ENCODE data around the gene MPPE1. TPM values are rescaled to one million over a fixed set of nuclear protein-coding genes. Genes with fewer than 3 reads are reported as not detected.

MPPE1 gene
- total RNA-seq, 1 donor from 2014 or later, result 56.7 TPM

DNA sequence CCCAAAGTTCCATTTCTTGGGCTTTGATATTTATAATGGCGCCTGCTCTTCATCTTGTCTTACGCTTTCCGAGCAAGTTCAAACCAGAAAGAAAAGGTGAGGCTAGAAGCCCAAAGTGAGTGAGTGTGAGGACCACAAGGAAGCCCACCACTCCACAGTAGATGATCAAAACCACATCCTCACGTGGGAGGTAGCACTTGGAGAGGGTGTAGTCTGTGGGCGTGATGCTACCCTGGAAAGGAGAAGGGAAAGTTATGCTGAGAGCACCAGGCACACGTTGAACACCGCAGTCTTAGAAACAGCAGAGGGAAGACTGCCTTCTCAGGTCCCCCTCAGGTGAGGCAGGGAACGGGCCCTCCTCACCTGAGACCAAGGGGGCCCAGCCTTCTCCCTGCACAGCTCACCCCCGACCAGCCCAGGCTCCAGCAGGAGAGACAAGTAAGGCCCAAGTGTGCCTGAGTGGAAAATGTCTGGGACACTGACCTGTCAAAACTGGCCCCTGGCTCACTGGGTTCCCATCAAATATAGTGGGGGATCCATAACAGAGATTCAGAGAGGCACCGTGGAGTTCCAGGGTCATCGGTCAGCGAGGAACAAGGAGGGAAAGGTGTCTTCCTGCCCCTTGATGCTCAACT, 23.6 kb downstream of the MPPE1 start:
- DNase-seq (ENCODE audit: low spot score), result no peak

DNA sequence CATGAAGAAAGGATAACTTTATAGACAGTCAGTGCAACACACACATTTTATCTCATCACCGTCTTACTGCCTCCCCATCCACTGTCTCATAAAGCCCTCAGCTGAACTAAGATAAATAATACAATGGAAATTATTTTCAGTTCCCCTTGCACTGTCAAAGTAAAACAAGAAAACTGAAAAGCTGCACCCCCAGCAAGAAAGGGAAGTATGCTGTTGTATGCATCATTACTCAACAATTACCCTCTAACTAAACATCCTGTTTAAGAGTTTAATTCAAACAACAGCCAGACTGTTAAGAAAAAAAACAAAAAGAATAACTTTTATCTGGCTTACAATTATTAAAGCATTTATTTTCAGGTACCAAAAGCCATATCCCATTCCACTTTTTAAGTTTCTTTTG, 25.0 kb downstream of the MPPE1 start:
- no peak for DNase-seq (ENCODE audit: low spot score)

DNA sequence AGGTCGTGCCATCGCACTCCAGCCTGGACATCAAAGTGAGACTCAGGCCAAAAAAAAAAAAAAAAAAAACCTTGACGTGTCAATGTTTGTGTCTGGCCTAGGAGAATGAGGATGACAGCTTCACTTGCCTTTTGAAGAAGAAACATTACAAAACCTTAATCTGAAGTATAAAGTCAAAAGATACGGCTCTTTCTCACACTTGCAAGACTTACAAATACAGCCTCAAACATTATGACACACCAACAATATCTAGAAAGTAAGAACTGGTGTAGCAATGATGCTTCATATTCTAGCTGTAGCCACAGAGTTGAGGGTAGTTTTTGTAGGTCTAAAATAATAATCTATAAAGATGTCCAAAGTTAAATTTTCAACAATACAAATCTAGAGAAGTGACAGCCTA, 25.5 kb downstream of the MPPE1 start:
- DNase-seq (ENCODE audit: low spot score), result no peak

DNA sequence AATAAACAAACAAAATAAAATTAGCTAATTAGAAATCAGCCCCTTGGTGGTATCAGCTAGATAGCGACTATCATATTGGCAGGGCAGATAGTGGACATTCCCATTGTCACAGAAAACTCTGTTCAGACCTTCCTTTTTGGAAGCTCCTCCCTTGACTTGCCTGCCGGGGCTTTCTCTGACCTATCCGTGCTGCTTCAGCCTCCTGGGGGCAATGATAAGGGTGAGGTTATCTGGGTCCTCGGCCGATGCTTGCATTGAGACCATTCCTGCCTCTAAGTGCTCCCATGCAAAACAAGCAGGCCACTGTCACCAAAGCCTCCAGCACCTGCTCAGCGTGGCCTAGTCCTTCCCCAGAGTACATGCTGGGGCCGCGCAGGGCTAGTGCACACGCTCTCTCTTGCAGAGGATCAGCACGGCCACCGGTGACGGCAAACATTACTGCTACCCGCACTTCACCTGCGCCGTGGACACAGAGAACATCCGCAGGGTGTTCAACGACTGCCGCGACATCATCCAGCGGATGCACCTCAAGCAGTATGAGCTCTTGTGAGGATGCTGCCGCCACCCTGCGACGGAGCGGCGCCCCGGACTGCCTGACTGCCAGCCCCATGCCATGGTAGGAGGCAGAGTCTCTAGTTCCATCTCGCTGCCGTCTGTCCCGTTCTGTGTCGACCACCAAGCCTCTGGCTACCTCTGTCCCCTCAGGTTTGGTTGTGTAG, 27.4 kb downstream of the MPPE1 start:
- DNase-seq (ENCODE audit: low spot score), result no peak

DNA sequence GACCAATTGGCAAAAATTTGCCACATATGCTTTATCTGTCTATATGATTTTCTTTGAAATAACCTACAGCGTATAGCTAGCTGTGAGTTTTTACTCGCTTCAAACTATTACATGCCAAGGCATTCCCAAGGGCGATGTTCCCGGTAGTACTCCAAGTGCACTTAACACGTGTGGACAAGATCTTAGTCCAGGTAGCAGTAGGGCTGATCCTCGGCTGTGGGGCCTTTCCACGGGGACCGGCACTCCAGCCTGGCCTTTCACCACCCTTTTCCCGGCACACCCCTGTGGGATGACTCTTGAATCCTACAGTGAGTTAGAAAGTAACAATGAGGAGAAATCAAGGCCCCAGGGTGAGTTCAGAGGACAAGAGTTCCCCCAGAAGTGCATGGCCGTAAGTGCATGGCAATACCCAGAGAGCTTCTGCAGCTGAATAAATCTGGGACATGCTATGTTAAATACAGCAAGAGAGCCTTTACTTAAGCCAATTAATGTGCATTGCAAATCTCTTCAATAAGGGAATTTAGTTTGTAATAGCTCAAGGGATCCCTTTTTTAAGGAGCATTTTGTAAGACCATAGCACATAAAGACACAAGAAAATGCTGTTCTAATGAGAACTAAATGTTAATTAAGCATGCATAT, 30.5 kb downstream of the MPPE1 start:
- no peak for DNase-seq (ENCODE audit: low spot score)

DNA sequence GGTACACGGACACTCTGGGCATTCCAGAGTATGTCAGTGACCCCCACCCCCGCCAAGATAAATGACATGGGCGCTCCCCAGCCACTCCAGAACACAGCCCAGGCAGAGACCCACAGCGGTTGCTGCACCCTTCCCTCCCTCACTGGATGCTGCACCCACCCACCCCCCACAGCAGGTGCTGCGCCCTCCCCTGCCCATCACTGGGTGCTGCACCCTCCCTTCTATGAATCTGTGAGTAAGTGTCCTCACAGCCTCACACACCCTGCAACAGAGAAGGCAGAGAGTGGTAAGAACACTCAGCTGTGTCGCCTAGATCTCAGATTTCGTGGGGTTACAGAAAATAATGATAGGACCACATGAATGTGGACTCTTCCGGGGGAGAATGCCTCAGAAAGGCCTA, 33.4 kb downstream of the MPPE1 start:
- no peak for DNase-seq (ENCODE audit: low spot score)

DNA sequence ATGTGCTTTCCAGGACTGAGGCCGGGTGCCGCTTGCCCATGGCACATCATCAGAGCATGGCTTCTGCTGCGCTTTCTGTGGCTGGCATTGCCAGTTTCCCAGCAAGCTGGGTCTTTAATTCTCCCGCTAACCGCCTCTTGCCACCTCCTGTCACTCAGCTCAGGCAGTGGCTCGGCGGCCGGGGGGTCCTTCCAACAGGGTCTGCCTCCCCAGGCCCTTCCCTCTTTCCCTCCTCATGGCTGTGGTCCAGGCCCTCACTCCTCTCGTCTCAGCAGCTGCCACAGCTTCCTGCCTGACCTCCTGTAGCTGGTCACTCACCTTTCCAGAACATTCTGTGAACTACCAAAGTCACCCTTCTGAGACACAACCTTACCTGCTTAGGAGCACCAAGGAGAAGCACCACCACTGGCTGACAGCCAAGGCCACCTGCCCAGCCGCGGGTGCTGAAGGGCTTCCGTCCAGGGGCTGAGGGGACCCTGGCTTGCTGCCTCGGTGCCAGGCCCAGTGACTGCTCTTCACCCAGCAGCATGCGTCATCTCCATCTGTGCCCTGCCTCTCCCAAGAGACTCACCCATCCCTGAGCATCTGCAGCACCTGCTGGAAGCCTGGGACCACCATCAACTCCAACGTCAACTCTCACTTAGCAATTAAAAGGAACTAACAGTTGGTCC, 34.3 kb downstream of the MPPE1 start:
- DNase-seq (ENCODE audit: low spot score), result no peak

DNA sequence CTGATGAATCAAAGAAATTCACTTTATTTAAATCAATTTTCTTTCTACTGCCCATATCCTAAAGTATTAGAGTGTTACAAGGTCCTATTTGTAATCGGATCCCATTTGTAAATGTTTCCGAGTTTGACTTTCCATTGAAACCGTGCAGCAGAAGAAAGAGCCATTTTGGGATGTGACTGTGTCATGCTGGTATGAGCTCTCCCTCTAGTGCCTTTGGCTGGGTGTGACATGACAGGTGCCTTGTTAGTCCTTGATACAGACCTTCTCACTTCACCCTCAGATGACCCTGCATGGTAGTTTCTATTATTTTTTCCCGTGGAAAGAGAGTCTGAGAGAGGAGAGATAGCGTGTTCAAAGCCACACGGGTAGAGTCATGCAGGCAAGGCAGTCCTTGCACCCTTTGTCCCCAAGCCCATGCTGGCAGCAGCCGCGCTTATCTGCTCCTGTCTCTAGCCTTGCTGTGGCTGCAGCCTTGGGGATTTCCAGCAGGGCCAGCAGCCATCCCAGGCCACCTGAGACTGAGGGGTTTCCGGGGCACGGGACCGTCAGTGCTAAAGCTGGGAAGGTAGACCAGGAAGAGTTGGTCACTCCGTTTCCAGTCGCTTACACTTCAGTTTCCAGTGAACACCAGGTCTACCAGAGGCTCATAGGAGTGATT, 35.5 kb downstream of the MPPE1 start:
- no peak for DNase-seq (ENCODE audit: low spot score)

DNA sequence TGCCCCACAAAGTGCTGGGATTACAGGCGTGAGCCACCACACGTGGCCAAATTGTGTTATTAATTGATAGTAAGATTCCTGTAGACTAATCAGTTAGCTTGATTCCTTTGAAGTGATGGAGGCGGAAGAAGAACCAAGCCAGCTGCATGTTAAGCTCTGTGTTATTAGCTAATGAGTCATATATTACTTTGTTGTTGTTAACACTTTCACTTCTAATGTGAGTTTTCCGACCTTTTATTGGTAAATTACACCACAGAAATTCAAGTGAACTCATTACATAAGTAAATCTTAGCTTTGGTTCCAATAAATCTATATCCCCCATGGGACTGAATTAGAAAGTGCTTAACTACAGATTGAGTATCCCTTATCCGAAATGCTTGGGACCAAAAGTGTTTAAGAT, 36.6 kb downstream of the MPPE1 start:
- no peak for DNase-seq (ENCODE audit: low spot score)

DNA sequence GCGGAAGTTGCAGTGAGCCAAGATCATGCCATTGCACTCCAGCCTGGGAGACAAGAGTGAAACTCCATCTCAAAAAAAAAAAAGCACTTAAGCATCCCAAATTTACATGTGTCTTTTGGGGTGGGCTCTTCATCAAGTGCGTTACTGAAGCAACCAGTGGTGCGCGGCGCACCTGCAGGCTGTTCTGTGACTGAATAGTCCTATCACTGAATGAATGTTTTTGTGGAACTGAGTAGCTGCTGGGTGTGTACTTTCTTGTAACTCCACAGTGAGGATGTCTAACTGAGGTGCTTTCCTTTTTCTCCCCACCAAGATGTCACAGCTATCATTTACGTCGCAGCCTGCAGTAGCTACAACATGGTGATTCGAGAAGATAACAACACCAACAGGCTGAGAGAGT, 39.9 kb downstream of the MPPE1 start:
- no peak for DNase-seq (ENCODE audit: low spot score)

DNA sequence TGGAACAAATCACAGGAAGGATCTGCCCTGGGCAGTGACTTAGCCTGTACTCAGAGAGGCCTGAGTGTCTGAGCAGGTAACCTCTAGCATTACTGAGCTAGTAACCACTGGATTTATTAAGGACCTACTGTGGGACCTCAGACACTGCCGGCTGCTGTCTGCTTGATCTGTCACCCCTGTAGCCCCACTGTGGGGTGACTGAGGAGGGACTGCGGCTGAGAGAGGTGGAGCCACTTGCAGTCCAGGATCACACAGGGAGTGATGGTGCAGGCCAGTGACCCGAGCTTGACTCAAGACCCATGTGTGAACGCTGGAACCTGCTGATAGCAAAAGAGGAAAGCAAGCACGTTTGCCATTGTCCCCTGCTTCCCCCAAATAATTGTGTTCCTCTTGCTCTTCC, 41.4 kb downstream of the MPPE1 start:
- no peak for DNase-seq (ENCODE audit: low spot score)

DNA sequence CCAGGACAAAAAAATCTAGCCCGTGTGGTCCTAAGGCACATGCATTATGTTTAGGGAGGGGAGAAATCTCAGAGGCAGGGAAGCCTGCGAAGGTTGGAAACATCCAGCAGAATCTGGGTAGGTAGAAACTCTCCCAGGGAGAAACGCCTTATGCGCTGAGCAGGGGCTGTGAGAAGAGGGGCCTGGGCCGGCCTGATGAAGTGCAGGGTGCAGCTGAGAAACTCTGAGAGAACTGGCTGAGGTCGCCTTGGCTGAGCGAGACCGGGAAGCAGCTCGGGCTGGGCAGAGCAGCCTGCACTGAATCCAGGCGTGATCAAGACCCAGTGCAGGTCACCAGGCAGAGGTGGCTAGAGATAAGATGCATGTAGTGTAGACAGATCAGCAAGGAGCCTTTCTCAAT, 41.8 kb downstream of the MPPE1 start:
- DNase-seq (ENCODE audit: low spot score), result no peak

DNA sequence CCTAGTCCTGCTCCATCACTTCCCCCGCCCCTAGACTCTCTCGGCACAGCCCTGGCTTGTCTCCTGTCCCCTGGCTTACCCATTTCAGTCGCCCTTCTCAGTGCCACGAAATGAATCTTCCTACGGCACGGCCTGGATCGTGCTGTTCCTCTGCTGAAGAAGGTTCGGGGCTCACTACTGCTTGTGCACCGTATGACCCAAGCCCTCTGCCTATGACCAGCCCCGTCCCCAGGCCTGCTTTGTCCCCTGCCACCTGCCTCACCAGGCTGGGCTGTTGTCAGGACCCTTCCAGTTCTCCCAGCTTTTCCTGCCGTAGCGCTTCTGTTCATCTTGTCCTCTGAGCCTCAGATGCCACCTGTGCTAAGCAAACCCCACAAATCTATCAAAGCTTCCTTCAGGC, 43.0 kb downstream of the MPPE1 start:
- DNase-seq (ENCODE audit: low spot score), result no peak

DNA sequence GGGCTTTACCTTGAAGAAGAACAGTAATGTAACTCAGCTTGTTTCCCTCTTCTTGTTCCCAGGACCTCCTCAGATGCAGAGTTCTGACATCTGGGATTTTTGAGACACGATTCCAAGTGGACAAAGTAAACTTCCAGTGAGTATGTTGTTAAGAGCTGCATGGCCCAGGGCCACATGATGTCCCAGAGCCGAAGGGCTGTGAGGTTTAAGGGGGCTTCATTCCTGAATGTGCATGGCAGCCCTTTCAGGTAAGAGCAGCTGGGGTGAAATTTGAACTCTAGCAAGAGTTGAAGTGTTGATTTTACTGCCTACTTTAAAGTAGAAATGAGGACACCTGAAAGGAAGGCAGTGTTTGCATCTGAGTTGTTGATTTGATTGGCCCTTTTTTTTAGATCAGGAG, 43.6 kb downstream of the MPPE1 start:
- DNase-seq (ENCODE audit: low spot score), result no peak

DNA sequence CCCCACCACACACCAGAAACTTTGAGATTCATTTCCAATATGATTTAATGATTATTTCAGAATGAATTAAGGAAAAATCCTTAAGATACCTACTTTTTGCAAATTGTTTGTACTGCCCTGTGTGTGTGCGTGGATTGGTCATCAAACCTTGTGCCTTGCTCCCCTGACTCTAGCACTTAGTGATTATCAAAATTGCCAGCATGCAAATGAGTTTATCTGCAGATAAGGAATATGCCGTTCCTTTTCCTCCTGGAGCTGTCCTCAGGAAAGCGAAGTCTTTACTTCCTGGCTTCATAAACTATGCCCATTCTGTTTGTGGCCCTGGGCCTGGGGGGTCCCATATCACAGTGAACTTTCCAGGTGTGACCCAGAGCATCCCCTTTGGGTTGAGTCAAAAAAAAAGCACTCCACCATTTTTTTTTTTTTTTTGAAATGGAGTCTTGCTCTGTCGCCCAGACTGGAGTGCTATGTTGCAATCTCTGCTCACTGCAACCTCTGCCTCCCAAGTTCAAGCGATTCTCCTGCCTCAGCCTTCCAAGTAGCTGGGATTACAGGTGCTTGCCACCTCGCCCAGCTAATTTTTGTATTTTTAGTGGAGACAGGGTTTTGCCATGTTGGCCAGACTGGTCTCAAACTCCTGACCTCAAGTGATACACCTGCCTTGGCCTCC, 45.5 kb downstream of the MPPE1 start:
- no peak for DNase-seq (ENCODE audit: low spot score)

DNA sequence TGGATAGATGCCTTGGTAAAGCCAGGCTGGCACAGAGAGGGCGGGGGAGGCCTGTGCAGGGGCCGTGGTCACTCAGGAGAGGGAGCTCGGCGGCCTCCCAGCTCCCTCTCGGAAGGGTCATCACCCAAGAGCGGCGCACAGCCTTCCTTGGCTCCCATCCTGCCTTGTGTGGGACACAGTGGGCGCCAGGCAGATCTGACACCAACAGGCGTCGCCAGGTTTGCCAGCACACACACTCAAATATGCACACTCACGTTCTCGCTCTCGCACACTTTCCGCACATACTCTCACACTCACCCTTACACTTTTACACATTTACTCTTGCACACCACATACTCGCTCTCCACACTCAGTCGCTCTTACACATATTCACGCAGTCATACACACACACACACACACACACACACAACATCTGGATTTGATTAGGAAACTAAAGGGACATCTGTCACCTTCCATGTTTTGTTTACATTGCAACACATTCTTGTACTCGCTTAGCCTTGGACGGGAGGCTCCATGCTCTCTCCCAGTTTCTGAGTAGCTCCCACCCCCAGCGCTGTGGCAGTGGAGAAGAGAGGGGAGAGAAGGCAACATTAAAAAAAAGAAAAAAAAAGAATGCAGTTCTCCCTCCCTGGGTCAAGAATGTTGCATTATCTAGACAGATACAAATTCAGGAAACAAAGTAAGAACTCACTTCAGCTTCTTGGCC, 46.4 kb downstream of the MPPE1 start:
- no peak for DNase-seq (ENCODE audit: low spot score)

DNA sequence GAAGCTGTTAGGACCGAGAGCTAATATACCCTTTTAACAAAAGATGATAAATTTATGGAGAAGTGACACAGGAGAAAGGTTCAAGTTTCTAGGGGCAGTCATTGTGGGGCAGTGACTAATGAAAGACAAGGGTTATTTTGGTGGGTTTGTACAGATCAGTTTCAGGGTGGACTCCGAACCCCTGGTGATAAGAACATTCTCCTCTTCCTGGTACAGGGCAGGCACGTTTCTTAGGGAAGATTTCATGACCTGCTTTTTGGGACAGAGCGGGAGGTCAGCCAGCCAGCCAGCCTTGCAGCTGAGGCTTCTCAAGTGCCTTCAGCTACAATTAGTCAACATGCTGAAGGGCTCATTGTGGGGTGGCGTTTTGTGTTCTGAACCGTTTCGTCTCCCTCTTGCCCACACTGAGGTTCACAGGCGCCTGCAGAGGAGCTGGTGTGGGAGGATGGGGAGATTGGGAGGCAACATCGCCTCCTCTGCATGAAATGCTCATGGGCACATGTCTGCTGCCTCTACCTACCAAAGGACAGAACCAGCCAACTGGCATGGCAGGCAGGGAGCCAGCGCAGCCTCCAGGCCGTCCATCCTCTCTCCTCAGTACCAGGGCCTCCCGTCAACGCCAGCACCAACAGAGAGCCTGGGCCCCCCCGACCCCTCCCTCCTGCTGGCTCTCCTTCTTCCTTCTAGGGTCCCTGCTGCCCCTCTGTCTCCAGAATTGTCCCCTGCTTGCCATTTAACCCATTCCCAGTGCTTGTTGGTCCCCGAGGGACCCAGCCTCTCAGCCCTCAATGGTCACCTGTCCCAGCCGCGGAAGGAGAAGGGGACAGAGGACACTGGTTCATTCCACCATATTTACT, 47.3 kb downstream of the MPPE1 start:
- no peak for DNase-seq (ENCODE audit: low spot score)

DNA sequence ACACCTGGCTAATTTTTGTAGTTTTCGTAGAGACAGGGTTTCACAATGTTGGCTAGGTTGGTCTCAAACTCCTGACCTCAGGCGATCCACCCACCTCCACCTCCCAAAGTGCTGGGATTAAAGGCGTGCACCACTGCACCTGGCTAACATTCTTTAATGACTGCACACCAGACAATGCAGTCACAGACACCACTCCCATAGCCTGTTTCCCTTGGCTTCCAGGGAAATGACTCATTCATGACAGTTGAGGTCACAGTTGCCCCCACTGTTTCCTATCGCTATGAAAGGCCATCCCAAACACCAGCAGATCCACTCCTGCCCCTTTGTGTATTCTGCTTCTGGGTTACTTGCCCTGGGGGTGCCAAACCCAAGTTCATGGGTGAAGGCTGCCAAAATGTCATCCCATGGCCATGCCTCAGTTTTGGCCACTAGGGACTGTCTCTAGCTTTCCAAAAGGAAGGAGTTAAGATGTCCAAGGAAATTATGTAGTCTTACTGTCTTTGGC, 48.2 kb downstream of the MPPE1 start:
- DNase-seq (ENCODE audit: low spot score), result no peak

DNA sequence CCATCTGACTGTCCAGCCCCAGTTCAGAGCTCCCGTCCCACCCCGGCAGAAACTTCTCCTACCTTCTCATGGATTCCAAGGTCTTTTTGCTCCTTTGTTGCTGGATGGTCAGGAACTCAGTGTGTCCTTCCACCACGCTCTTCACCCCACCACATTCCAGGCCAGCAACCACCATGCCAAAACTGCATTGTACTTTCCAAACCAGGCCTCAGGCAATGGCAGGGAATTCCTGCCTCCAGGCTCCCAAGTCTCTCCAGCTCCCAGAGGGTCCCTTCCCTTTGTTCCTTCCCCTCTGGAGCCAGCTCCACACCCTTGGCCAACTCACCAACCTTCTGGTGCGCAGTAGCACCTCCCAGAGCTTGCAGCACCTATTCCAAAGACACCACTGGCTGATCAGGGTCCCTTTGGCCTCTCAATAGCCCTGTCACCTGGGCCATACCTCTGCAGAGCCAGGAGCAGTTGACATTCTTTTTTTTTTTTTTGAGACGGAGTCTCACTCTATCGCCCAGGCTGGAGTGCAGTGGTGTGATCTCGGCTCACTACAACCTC, 48.8 kb downstream of the MPPE1 start:
- no peak for DNase-seq (ENCODE audit: low spot score)
